CD4-positive, CD25-positive, alpha-beta regulatory T cell (primary cell): Measurements from ENCODE around the gene POTEE. TPM values are rescaled to one million over a fixed set of nuclear protein-coding genes. Genes with fewer than 3 reads are reported as not detected.

ENCODE experiments used
- polyA plus RNA-seq, 4 donors: library from polyadenylated mRNA; unstranded; fragments of 300-500 nt; fragmentation: Illumina TruSeq; gene quantifications; one replicate each; pipeline ENCODE4 v1.2.3, GENCODE V29; 2021
- total RNA-seq: library from RNA; stranded (reverse); gene quantifications from one replicate; pipeline ENCODE4 v1.2.3, GENCODE V29; 2022

POTEE gene
- total and polyA plus RNA-seq, 5 donors from 2014 or later, result 0.03 to 0.41 (median 0.11) TPM

Other genes starting within 250 kb of the POTEE start
- gene FAM168B, start 116.1 kb upstream of the POTEE start, total RNA-seq, result 72.1 TPM
- 10 to 100 TPM; 33.6 to 45.5 (median 39.5) TPM for gene FAM168B, start 116.1 kb upstream of the POTEE start, polyA plus RNA-seq
- 85.5 TPM for gene PLEKHB2, start 104.2 kb upstream of the POTEE start, total RNA-seq
- gene PLEKHB2, start 104.2 kb upstream of the POTEE start, polyA plus RNA-seq, result 10 to 100 TPM; 64.3 to 75.2 (median 71.5) TPM
- not detected for gene RAB6D, start 154.6 kb downstream of the POTEE start, total RNA-seq
- gene RAB6D, start 154.6 kb downstream of the POTEE start, polyA plus RNA-seq, result under 1 TPM in 1 of 4 donors, not detected in 3; 0.06 TPM